Liver (tissue), 9 donors: Measurements from ENCODE around the gene TSHZ2. TPM values are rescaled to one million over a fixed set of nuclear protein-coding genes. Genes with fewer than 3 reads are reported as not detected.

Source experiments
- DNase-seq: peaks from one replicate; pipeline ENCODE4 v3.0.0-alpha.2; 2017; ENCODE audit warnings: low spot score
- H3K27ac ChIP-seq, 2 donors: one replicate each; pipeline ENCODE4 v1.7.0; 2013; ENCODE audit warnings: inconsistent platforms in 2 of 2, low read length in 2 of 2, control low read depth in 1 of 2, low read depth in 1 of 2, mild to moderate bottlenecking in 1 of 2
- H3K27me3 ChIP-seq, 4 donors: one replicate each; pipeline versions ENCODE4 v1.6.1 to v1.7.0; 2013; ENCODE audit warnings: low read length in 3 of 4, inconsistent platforms in 1 of 4, mild to moderate bottlenecking in 1 of 4, moderate library complexity in 1 of 4; ENCODE audit not compliant: control insufficient read depth in 4 of 4, insufficient read depth in 4 of 4
- H3K36me3 ChIP-seq, 4 donors: one replicate each; pipeline versions ENCODE4 v1.6.1 to v1.7.0; 2013; ENCODE audit warnings: low read length in 3 of 4, mild to moderate bottlenecking in 3 of 4, low read depth in 1 of 4, moderate library complexity in 1 of 4; ENCODE audit not compliant: control insufficient read depth in 4 of 4, insufficient read depth in 3 of 4
- H3K4me1 ChIP-seq, 4 donors: one replicate each; pipeline versions ENCODE4 v1.6.1 to v1.7.0; 2013; ENCODE audit warnings: low read length in 3 of 4, mild to moderate bottlenecking in 3 of 4, moderate library complexity in 1 of 4; ENCODE audit not compliant: control insufficient read depth in 4 of 4, insufficient read depth in 4 of 4
- H3K4me3 ChIP-seq, 3 donors: one replicate each; pipeline versions ENCODE4 v1.6.1 to v1.7.0; 2013; ENCODE audit warnings: low read length in 3 of 3, control low read depth in 1 of 3, low read depth in 1 of 3, mild to moderate bottlenecking in 1 of 3
- H3K9ac ChIP-seq, 2 donors: one replicate each; pipeline ENCODE4 v1.7.0; 2013; ENCODE audit warnings: low read length in 2 of 2, mild to moderate bottlenecking in 2 of 2, moderate library complexity in 2 of 2, control low read depth in 1 of 2, low read depth in 1 of 2
- H3K9me3 ChIP-seq, 4 donors: one replicate each; pipeline versions ENCODE4 v1.6.1 to v1.7.0; 2013; ENCODE audit warnings: low read length in 3 of 4; ENCODE audit not compliant: control insufficient read depth in 4 of 4
- EGR1 ChIP-seq, 2 donors: IDR thresholded peaks; 2 replicates each; pipeline ENCODE4 v1.6.1; 2016 to 2018; ENCODE audit warnings: antibody characterized with exemption in 2 of 2, low read depth in 2 of 2
- FOXA1 ChIP-seq: IDR thresholded peaks from 2 replicates; pipeline ENCODE4 v1.6.1; 2016; ENCODE audit warnings: antibody characterized with exemption
- FOXA2 ChIP-seq: IDR thresholded peaks from 2 replicates; pipeline ENCODE4 v1.6.1; 2016; ENCODE audit warnings: antibody characterized with exemption
- GABPA ChIP-seq, 2 donors: IDR thresholded peaks in 1 of 2; conservative IDR thresholded peaks in 1 of 2; 2 replicates each; pipeline ENCODE4 v1.6.1; 2016; ENCODE audit warnings: antibody characterized with exemption in 2 of 2, mild to moderate bottlenecking in 1 of 2, moderate library complexity in 1 of 2
- HNF4G ChIP-seq: IDR thresholded peaks from 2 replicates; pipeline ENCODE4 v1.6.1; 2016; ENCODE audit warnings: antibody characterized with exemption
- JUND ChIP-seq, 2 donors: IDR thresholded peaks; 2 replicates each; pipeline ENCODE4 v1.6.1; 2016; ENCODE audit warnings: antibody characterized with exemption in 2 of 2
- NR2F2 ChIP-seq: IDR thresholded peaks from 2 replicates; pipeline ENCODE4 v1.6.1; 2016; ENCODE audit warnings: antibody characterized with exemption
- RAD21 ChIP-seq, 2 donors: IDR thresholded peaks; 2 replicates each; pipeline ENCODE4 v1.6.1; 2016; ENCODE audit warnings: antibody characterized with exemption in 2 of 2, mild to moderate bottlenecking in 2 of 2
- RXRA ChIP-seq, 2 donors: IDR thresholded peaks; 2 replicates each; pipeline ENCODE4 v1.6.1; 2017 to 2018; ENCODE audit warnings: antibody characterized with exemption in 2 of 2, mild to moderate bottlenecking in 1 of 2
- SP1 ChIP-seq: IDR thresholded peaks from 2 replicates; pipeline ENCODE4 v1.6.1; 2018; ENCODE audit warnings: antibody characterized with exemption, mild to moderate bottlenecking
- TAF1 ChIP-seq: conservative IDR thresholded peaks from 2 replicates; pipeline ENCODE4 v1.6.1; 2016; ENCODE audit warnings: antibody characterized with exemption, mild to moderate bottlenecking
- WGBS: extraction: QIAGEN DNeasy Blood & Tissue Kit; methylation state at CpG from one replicate; pipeline ENCODE4 v1.1.7; 2013; 5-methylcytosine and 5-hydroxymethylcytosine counted together
- polyA plus RNA-seq, 2 donors: library from polyadenylated mRNA; stranded (reverse) in 1 of 2; unstranded in 1 of 2; fragments of 200-250 nt in 1 of 2; fragments of >200 nt in 1 of 2; fragmentation: Nextera tagmentation in 1 of 2; extraction: Ambion mirVana in 1 of 2; gene quantifications; one replicate each; pipeline versions ENCODE4 v1.2.1 to v1.2.3, GENCODE V29; 2013 to 2015
- total RNA-seq, 2 donors: library from RNA; depleted of rRNA; stranded (reverse); fragments of >200 nt; gene quantifications; one replicate each; pipeline ENCODE4 v1.2.3, GENCODE V29; 2014
- TF ChIP-seq, protein P1 (sequence below): IDR thresholded peaks from 2 replicates; pipeline ENCODE4 v1.6.1; 2016; ENCODE audit warnings: antibody characterized with exemption
- TF ChIP-seq, protein P2 (sequence below): IDR thresholded peaks from 2 replicates; pipeline ENCODE4 v1.6.1; 2016; ENCODE audit warnings: antibody characterized with exemption, mild to moderate bottlenecking
- TF ChIP-seq, protein P3 (sequence below): IDR thresholded peaks from 2 replicates; pipeline ENCODE4 v1.6.1; 2016; ENCODE audit warnings: antibody characterized with exemption
- TF ChIP-seq, protein P4 (sequence below): fragments of 150-350 bp; IDR thresholded peaks from 2 replicates; pipeline ENCODE4 v1.5.1; 2017; ENCODE audit warnings: improper control_type of control experiment, low read depth, low read length; ENCODE audit not compliant: missing input control
- TF ChIP-seq, protein P5 (sequence below): IDR thresholded peaks from 2 replicates; pipeline ENCODE4 v1.6.1; 2016; ENCODE audit warnings: antibody characterized with exemption
- donor health status: healthy.
- donor health status: healthy.
- donor health status: healthy.
- donor health status: healthy.
- donor health status: healthy.

TSHZ2 gene
- total and polyA plus RNA-seq, 4 donors, result 2.9 to 11.3 (median 7.8) TPM

DNA sequence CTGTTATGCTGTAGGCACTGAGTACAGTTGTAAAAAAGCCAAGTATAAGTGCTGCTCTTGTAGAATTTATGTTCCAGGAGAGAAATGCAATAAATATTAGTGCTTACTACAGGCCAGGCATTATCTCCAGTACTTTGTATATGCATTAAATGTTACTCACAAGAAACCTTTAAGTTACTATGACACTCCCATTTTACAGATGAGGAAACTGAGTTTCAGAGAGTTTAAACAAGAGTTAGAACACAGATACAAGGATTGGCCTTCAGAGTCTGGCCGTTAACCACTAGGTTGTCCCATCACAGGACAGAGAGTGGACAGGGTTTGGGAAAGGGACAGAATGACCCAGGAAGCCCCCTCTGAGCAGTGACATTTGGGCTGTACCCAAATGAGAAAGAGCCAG is 347.0 kb downstream of the TSHZ2 start:
- H3K9me3 ChIP-seq, result no peaks in the 10 kb centered on the region
- TF ChIP-seq, protein P1, sequence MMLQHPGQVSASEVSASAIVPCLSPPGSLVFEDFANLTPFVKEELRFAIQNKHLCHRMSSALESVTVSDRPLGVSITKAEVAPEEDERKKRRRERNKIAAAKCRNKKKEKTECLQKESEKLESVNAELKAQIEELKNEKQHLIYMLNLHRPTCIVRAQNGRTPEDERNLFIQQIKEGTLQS, result no peak
- TF ChIP-seq FOXA1 (no peak), SP1 (no peak), NR2F2 (no peak), GABPA (IDR thresholded peaks at IDR 0.05 in 1 of 2, conservative IDR thresholded peaks at IDR 0.05 in 1 of 2) (no peak), JUND (IDR thresholded peaks at IDR 0.05) (no peak), TAF1 (no peak)
- TF ChIP-seq, protein P2, sequence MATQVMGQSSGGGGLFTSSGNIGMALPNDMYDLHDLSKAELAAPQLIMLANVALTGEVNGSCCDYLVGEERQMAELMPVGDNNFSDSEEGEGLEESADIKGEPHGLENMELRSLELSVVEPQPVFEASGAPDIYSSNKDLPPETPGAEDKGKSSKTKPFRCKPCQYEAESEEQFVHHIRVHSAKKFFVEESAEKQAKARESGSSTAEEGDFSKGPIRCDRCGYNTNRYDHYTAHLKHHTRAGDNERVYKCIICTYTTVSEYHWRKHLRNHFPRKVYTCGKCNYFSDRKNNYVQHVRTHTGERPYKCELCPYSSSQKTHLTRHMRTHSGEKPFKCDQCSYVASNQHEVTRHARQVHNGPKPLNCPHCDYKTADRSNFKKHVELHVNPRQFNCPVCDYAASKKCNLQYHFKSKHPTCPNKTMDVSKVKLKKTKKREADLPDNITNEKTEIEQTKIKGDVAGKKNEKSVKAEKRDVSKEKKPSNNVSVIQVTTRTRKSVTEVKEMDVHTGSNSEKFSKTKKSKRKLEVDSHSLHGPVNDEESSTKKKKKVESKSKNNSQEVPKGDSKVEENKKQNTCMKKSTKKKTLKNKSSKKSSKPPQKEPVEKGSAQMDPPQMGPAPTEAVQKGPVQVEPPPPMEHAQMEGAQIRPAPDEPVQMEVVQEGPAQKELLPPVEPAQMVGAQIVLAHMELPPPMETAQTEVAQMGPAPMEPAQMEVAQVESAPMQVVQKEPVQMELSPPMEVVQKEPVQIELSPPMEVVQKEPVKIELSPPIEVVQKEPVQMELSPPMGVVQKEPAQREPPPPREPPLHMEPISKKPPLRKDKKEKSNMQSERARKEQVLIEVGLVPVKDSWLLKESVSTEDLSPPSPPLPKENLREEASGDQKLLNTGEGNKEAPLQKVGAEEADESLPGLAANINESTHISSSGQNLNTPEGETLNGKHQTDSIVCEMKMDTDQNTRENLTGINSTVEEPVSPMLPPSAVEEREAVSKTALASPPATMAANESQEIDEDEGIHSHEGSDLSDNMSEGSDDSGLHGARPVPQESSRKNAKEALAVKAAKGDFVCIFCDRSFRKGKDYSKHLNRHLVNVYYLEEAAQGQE, result no peak
- TF ChIP-seq, protein P3, sequence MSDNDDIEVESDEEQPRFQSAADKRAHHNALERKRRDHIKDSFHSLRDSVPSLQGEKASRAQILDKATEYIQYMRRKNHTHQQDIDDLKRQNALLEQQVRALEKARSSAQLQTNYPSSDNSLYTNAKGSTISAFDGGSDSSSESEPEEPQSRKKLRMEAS, result no peak
- WGBS, result 99% methylated on average over 1 of the region's 1 CpG
- DNase-seq, result no peak
- no peak overlapping the region for H3K4me3 ChIP-seq
- H3K9ac ChIP-seq, result no peak overlapping the region
- no peaks in the 10 kb centered on the region for H3K27me3 ChIP-seq
- no peak overlapping the region for H3K27ac ChIP-seq
- H3K36me3 ChIP-seq, result no peaks in the 10 kb centered on the region
- no peaks in the 10 kb centered on the region for H3K4me1 ChIP-seq

DNA sequence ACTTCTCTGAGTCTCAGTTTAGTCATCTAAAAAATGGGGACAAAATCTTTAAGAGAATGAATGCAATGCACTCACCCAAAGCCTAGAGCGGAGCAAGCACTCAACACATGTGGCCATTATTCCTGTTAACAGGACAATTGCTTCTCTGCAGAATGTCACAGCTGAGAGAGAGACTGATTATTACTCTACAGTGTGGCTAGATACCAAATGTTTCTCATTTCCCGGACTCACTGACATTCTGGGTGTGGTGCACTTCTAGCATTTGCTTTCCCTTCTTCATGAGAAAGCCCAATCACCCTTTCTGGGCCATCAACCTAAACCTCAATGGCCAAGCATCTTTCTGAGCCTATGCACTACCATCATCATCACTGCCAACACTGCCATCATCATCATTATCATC is 347.6 kb downstream of the TSHZ2 start:
- 95% methylated on average over 2 of the region's 2 CpGs for WGBS
- H3K4me3 ChIP-seq, result no peak overlapping the region
- H3K9ac ChIP-seq, result no peak overlapping the region

DNA sequence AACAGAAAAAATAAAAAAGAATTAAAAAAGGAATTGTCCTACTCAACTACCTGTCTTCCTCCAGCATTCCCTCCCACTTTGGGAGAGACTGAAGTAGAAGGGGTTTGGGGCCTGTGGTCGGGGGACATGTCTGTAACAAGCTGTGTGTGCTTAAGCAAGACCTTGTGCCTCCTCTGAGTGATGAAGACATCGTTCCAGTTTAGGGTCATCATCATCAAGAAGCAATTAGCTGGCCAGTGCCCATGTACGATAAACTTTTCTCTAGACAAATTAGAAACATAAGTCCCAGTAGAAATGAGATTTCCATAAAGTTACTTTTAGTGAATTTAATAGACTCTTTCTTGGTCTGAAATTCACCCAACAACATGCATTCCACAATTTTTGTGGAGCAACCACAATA is 348.5 kb downstream of the TSHZ2 start:
- H3K9me3 ChIP-seq, result no peaks in the 10 kb centered on the region
- 92% methylated on average over 3 of the region's 3 CpGs for WGBS
- H3K36me3 ChIP-seq, result no peaks in the 10 kb centered on the region
- no peak overlapping the region for H3K9ac ChIP-seq
- no peak overlapping the region for H3K27ac ChIP-seq
- no peaks in the 10 kb centered on the region for H3K4me1 ChIP-seq
- no peaks in the 10 kb centered on the region for H3K27me3 ChIP-seq
- H3K4me3 ChIP-seq, result no peak overlapping the region
- no peak for DNase-seq
- TF ChIP-seq, protein P2, result no peak
- TF ChIP-seq, protein P4, sequence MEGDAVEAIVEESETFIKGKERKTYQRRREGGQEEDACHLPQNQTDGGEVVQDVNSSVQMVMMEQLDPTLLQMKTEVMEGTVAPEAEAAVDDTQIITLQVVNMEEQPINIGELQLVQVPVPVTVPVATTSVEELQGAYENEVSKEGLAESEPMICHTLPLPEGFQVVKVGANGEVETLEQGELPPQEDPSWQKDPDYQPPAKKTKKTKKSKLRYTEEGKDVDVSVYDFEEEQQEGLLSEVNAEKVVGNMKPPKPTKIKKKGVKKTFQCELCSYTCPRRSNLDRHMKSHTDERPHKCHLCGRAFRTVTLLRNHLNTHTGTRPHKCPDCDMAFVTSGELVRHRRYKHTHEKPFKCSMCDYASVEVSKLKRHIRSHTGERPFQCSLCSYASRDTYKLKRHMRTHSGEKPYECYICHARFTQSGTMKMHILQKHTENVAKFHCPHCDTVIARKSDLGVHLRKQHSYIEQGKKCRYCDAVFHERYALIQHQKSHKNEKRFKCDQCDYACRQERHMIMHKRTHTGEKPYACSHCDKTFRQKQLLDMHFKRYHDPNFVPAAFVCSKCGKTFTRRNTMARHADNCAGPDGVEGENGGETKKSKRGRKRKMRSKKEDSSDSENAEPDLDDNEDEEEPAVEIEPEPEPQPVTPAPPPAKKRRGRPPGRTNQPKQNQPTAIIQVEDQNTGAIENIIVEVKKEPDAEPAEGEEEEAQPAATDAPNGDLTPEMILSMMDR, result no peak
- TF ChIP-seq, protein P5, sequence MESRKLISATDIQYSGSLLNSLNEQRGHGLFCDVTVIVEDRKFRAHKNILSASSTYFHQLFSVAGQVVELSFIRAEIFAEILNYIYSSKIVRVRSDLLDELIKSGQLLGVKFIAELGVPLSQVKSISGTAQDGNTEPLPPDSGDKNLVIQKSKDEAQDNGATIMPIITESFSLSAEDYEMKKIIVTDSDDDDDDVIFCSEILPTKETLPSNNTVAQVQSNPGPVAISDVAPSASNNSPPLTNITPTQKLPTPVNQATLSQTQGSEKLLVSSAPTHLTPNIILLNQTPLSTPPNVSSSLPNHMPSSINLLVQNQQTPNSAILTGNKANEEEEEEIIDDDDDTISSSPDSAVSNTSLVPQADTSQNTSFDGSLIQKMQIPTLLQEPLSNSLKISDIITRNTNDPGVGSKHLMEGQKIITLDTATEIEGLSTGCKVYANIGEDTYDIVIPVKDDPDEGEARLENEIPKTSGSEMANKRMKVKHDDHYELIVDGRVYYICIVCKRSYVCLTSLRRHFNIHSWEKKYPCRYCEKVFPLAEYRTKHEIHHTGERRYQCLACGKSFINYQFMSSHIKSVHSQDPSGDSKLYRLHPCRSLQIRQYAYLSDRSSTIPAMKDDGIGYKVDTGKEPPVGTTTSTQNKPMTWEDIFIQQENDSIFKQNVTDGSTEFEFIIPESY, result no peak
- TF ChIP-seq EGR1 (IDR thresholded peaks at IDR 0.05; ENCODE audit: low read depth in 2 of 2) (no peak), NR2F2 (no peak), RXRA (IDR thresholded peaks at IDR 0.05) (no peak), FOXA1 (no peak), RAD21 (IDR thresholded peaks at IDR 0.05) (no peak), GABPA (IDR thresholded peaks at IDR 0.05 in 1 of 2, conservative IDR thresholded peaks at IDR 0.05 in 1 of 2) (no peak)
- TF ChIP-seq, protein P3, result no peak

More for the DNA sequence above, 347.6 kb downstream of the TSHZ2 start:
- Histone ChIP-seq H3K9me3 (no peaks in the 10 kb centered on the region), H3K27ac (no peak overlapping the region), H3K36me3 (no peaks in the 10 kb centered on the region), H3K27me3 (no peaks in the 10 kb centered on the region), H3K4me1 (no peaks in the 10 kb centered on the region)
- DNase-seq, result no peak
- TF ChIP-seq, protein P1, result no peak
- TF ChIP-seq EGR1 (IDR thresholded peaks at IDR 0.05; ENCODE audit: low read depth in 2 of 2) (no peak), FOXA2 (no peak), HNF4G (no peak)
